GM10248 (cell line): Measurements from ENCODE around the gene CABLES1.

Source experiments
- CTCF ChIA-PET: fragments of 300-600 bp; sonication (Branson Sonifier 250); formaldehyde crosslinking; extraction: SDS; loops from one replicate; lab custom pipeline; 2021; ENCODE audit warnings: antibody characterized with exemption; lab: Yijun Ruan, JAX
- POLR2A ChIA-PET: fragments of 350-650 bp; sonication (Branson Sonifier 250); formaldehyde crosslinking; extraction: SDS; loops from one replicate; lab custom pipeline; 2020; ENCODE audit warnings: antibody characterized with exemption; lab: Yijun Ruan, JAX
- DNase-seq: peaks from one replicate; pipeline ENCODE4 v3.0.0; 2012; ENCODE audit errors: extremely low spot score
- CTCF ChIP-seq: IDR thresholded peaks from 2 replicates; pipeline ENCODE4 v1.5.1; 2012; ENCODE audit warnings: mild to moderate bottlenecking, low read depth; ENCODE audit errors: extremely low read depth, missing control alignments, control extremely low read depth

CABLES1 gene

GRCh38 chr18:23122334-23123229 lies 12.7 kb upstream of the CABLES1 start:
- no peak for TF ChIP-seq CTCF
- POLR2A ChIA-PET = no interaction called here
- CTCF ChIA-PET = interaction anchor here (0.9 to 1.9 kb wide), 3 partner anchors 8 to 257 kb away, joined by 3 to 6 read pairs (median 3); no protein-coding TSS in a partner anchor
- no peak for DNase-seq

DNA sequence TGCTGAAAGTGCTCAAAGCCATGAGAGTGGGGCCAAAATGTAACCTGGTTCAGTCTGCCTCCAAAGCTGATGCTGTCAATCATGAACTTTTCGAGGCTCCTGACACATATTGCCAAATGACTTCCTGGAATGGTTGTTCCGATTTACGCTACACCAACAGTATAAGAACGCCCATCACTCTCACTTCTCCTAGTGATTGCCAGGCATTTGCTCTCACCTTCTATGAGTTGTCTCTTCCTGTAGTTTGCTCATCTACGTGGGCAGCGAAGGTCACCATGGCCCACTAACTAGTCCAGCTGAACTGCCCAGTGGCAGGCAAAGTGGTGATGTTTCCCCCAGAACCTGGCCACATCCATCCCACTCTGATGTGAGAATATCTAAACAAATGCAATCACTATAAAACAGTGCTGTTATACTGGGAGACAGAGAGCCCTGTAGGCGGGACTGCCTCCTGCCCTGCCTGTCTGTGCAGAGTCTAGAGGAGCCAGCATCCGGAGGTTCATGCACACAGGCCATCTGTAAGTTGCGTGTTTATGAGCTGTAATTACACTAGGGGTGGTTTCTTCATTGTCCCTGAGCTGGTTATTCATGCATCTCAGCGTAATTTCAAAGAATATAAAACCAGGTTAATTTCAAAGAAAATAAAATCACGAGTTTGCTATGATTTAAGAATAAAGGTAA lies 8.8 kb upstream of the CABLES1 start:
- DNase-seq = no peak
- no peak for TF ChIP-seq CTCF
- ChIA-PET CTCF (interaction anchor here (1.0 to 4.6 kb wide), 3 partner anchors 11 to 286 kb away, joined by 3 to 22 read pairs (median 3); no protein-coding TSS in a partner anchor), POLR2A (interaction anchor here (0.5 kb wide), 1 partner anchor 1511 kb away, joined by 3 read pairs; no protein-coding TSS in a partner anchor)

GRCh38 chr18:23127090-23127489 lies 8.2 kb upstream of the CABLES1 start:
- no peak for TF ChIP-seq CTCF
- DNase-seq = no peak
- CTCF ChIA-PET = interaction anchor here (1.0 to 4.6 kb wide), 3 partner anchors 10 to 285 kb away, joined by 3 to 22 read pairs (median 3); no protein-coding TSS in a partner anchor
- POLR2A ChIA-PET = interaction anchor here (0.5 kb wide), 1 partner anchor 1511 kb away, joined by 3 read pairs; no protein-coding TSS in a partner anchor

GRCh38 chr18:23129355-23130002 lies 5.8 kb upstream of the CABLES1 start:
- POLR2A ChIA-PET = no interaction called here
- CTCF ChIA-PET = interaction anchor here (1.1 to 4.6 kb wide), 11 partner anchors 7 to 283 kb away, joined by 3 to 43 read pairs (median 17); no protein-coding TSS in a partner anchor
- DNase-seq = no peak
- TF ChIP-seq CTCF = no peak

GRCh38 chr18:23131693-23132319 lies 3.5 kb upstream of the CABLES1 start:
- peak; percentile 76 for DNase-seq
- peak; percentile 68 for TF ChIP-seq CTCF
- ChIA-PET POLR2A (no interaction called here), CTCF (interaction anchor here (0.6 to 4.1 kb wide), 45 partner anchors 8 to 353 kb away, joined by 3 to 43 read pairs (median 4); no protein-coding TSS in a partner anchor)
